ENCODE measurements around the gene KCNN3.

DNA sequence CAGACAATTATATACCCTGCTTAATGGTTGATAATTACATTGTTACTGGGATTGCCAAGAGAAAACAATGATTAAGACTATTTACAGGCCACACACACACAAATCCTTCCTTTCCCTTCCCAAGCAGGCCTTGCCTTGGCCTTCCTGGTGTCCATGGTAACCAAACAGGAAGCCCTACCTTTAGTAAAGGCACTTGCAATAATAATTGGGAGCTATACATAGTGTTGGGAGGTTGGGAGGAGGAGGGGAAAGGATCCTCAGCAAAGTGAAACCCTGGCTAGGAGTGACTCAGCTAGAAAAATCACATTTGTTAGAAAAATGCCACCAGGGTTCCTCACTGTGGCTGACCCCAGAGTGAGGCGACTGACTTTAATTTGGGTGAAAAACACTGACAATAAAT lies 139.8 kb downstream of the KCNN3 start:
- TF ChIP-seq, protein P1, sequence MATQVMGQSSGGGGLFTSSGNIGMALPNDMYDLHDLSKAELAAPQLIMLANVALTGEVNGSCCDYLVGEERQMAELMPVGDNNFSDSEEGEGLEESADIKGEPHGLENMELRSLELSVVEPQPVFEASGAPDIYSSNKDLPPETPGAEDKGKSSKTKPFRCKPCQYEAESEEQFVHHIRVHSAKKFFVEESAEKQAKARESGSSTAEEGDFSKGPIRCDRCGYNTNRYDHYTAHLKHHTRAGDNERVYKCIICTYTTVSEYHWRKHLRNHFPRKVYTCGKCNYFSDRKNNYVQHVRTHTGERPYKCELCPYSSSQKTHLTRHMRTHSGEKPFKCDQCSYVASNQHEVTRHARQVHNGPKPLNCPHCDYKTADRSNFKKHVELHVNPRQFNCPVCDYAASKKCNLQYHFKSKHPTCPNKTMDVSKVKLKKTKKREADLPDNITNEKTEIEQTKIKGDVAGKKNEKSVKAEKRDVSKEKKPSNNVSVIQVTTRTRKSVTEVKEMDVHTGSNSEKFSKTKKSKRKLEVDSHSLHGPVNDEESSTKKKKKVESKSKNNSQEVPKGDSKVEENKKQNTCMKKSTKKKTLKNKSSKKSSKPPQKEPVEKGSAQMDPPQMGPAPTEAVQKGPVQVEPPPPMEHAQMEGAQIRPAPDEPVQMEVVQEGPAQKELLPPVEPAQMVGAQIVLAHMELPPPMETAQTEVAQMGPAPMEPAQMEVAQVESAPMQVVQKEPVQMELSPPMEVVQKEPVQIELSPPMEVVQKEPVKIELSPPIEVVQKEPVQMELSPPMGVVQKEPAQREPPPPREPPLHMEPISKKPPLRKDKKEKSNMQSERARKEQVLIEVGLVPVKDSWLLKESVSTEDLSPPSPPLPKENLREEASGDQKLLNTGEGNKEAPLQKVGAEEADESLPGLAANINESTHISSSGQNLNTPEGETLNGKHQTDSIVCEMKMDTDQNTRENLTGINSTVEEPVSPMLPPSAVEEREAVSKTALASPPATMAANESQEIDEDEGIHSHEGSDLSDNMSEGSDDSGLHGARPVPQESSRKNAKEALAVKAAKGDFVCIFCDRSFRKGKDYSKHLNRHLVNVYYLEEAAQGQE (IDR thresholded peaks at IDR 0.05; ENCODE audit: insufficient read depth in 1 of 2, low read depth in 2 of 2, low read length in 2 of 2): no peak
- no peak for TF ChIP-seq POLR2AphosphoS5 (IDR thresholded peaks at IDR 0.05; ENCODE audit: low read depth, low read length)

Data from PFSK-1 (cell line).